Erythroblast (primary cell): ENCODE measurements around the gene PTPN9.

ENCODE experiments used
- GATA1 ChIP-seq: IDR thresholded peaks from 2 replicates; pipeline ENCODE4 v1.6.1; 2011; ENCODE audit warnings: low read depth, mild to moderate bottlenecking, control low read depth, low read length, moderate library complexity
- POLR2A ChIP-seq: IDR thresholded peaks from 2 replicates; pipeline ENCODE4 v1.6.1; 2011; ENCODE audit warnings: mild to moderate bottlenecking, low read length

- TF ChIP-seq POLR2A (no peak), GATA1 (no peak)
Measured at GRCh38 chr15:75561888-75562287, 17.2 kb downstream of the PTPN9 start.
